ENCODE data around the gene TXNL4A.

Gene TXNL4A

DNA sequence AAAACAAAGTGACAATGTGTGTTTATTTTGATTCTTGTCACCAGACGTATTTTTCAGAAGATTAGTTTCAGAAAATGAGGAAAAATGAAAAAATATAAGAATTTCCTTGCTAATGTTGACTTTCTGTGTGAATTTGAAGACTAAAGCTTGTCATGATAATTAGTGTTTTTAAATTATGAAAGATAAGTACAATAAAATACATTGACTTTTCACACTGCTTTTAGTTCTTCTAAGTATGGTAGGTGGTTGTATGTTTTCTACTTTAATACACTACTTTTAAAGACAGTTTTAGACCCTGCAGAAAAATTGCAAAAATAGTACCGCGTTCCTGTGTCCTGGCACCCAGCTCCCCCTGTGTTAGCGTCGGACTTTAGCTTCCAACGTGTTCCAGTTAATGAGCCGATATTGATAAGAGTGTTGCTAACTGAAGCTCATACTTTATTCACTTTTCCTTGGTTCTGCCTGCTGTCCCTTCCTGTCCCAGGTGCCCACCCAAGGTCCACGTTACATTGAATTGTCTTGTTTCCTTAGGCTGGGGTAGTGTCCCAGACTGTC lies 46.6 kb upstream of the TXNL4A start:
- Histone ChIP-seq H3K4me1 (ENCODE audit: control insufficient read depth, insufficient read depth, low read length) (peaks cover 9% of the 10 kb centered on the region; the same call in 1 of the 2 replicates), H3K4me3 (ENCODE audit: low read depth, low read length) (peak overlapping the region; percentile 66), H3K27ac (ENCODE audit: extremely low read depth, low read depth, low read length) (peak overlapping the region; percentile 74), H3K9me3 (ENCODE audit: control insufficient read depth, insufficient read depth, low read depth, low read length) (no peaks in the 10 kb centered on the region), H3K36me3 (ENCODE audit: control insufficient read depth in 2 of 2, insufficient read depth in 1 of 2, low read length in 2 of 2) (peaks cover 2 to 17% of the 10 kb centered on the region in 2 experiments; a peak in 2 of 3 replicates)
- ChIA-PET CTCF (interaction anchor here (0.5 to 1.0 kb wide), 9 partner anchors 11 to 569 kb away, joined by 3 to 5 read pairs (median 3); no protein-coding TSS in a partner anchor), POLR2A (interaction anchor here (1.3 to 2.4 kb wide), 5 partner anchors 75 to 121 kb away, joined by 3 to 22 read pairs (median 7); partner anchors contain the start of genes ADNP2 and SLC66A2)
- no peak for TF ChIP-seq ZNF660 (tag by site-specific recombination; IDR thresholded peaks at IDR 0.05)
- TF ChIP-seq, protein P1, sequence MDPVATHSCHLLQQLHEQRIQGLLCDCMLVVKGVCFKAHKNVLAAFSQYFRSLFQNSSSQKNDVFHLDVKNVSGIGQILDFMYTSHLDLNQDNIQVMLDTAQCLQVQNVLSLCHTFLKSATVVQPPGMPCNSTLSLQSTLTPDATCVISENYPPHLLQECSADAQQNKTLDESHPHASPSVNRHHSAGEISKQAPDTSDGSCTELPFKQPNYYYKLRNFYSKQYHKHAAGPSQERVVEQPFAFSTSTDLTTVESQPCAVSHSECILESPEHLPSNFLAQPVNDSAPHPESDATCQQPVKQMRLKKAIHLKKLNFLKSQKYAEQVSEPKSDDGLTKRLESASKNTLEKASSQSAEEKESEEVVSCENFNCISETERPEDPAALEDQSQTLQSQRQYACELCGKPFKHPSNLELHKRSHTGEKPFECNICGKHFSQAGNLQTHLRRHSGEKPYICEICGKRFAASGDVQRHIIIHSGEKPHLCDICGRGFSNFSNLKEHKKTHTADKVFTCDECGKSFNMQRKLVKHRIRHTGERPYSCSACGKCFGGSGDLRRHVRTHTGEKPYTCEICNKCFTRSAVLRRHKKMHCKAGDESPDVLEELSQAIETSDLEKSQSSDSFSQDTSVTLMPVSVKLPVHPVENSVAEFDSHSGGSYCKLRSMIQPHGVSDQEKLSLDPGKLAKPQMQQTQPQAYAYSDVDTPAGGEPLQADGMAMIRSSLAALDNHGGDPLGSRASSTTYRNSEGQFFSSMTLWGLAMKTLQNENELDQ (tag by site-specific recombination; IDR thresholded peaks at IDR 0.05; ENCODE audit: low read depth), result no peak
- TF ChIP-seq ZNF148 (tag by site-specific recombination; IDR thresholded peaks at IDR 0.05; ENCODE audit: borderline replicate concordance), result no peak
- 0 out of 2 replicates have a peak, but pooled peaks have one; percentile 1 for TF ChIP-seq GLIS1 (tag by site-specific recombination; IDR thresholded peaks at IDR 0.05)
- no peak for TF ChIP-seq ZNF398 (tag by site-specific recombination; IDR thresholded peaks at IDR 0.05)
- no peak for TF ChIP-seq ZNF112 (tag by site-specific recombination; IDR thresholded peaks at IDR 0.05)
- 0 out of 2 replicates have a peak, but pooled peaks have one; percentile 39 for TF ChIP-seq ZNF335 (tag by site-specific recombination; conservative IDR thresholded peaks at IDR 0.05)
- no peak for TF ChIP-seq ZNF571 (tag by site-specific recombination; IDR thresholded peaks at IDR 0.05)
- TF ChIP-seq ZFP37 (tag by site-specific recombination; IDR thresholded peaks at IDR 0.05), result peak; percentile 3; the same call in 1 of the 2 replicates

GRCh38 chr18:80034068-80034851 lies 45.9 kb upstream of the TXNL4A start, which contains the start of gene RBFA:
Gene RBFA (plus strand): TSS chr18:80034434. CDS start chr18:80034496, 62 bp downstream.
- H3K27ac ChIP-seq (ENCODE audit: extremely low read depth, low read depth, low read length), result peak within 1 kb of the TSS; percentile 74
- H3K9me3 ChIP-seq (ENCODE audit: control insufficient read depth, insufficient read depth, low read depth, low read length), result no peaks in the 10 kb centered on the region
- H3K36me3 ChIP-seq (ENCODE audit: control insufficient read depth in 2 of 2, insufficient read depth in 1 of 2, low read length in 2 of 2), result peaks cover 0 to 14% of the 10 kb centered on the region in 2 experiments; a peak in 2 of 3 replicates
- ChIA-PET POLR2A (interaction anchor here (0.7 to 2.4 kb wide), 14 partner anchors 9 to 684 kb away, joined by 3 to 22 read pairs (median 4); partner anchors contain the start of genes ADNP2 and SLC66A2), CTCF (interaction anchor here (0.5 to 1.0 kb wide), 9 partner anchors 10 to 285 kb away, joined by 3 to 5 read pairs (median 3); no protein-coding TSS in a partner anchor)
- peak within 1 kb of the TSS; percentile 66 for H3K4me3 ChIP-seq (ENCODE audit: low read depth, low read length)
- H3K4me1 ChIP-seq (ENCODE audit: control insufficient read depth, insufficient read depth, low read length), result peaks cover 9% of the 10 kb centered on the region; the same call in 1 of the 2 replicates
- TF ChIP-seq KLF9 (tag by site-specific recombination; IDR thresholded peaks at IDR 0.05; ENCODE audit: low read depth) (peak; percentile 97), ZIC2 (tag by site-specific recombination; IDR thresholded peaks at IDR 0.05) (peak; percentile 71), ZNF391 (tag by site-specific recombination; IDR thresholded peaks at IDR 0.05; ENCODE audit: borderline replicate concordance, low read depth) (peak; percentile 23; the same call in 1 of the 2 replicates), SP3 (tag by site-specific recombination; IDR thresholded peaks at IDR 0.05) (peak; percentile 99), ZXDB (tag by site-specific recombination; IDR thresholded peaks at IDR 0.05) (peak; percentile 80), ZBTB48 (tag by site-specific recombination; IDR thresholded peaks at IDR 0.05) (0 out of 2 replicates have a peak, but pooled peaks have one; percentile 20), ZNF416 (tag by site-specific recombination; IDR thresholded peaks at IDR 0.05) (no peak), ZNF335 (tag by site-specific recombination; conservative IDR thresholded peaks at IDR 0.05) (peak; percentile 63; the same call in 1 of the 2 replicates), ZNF843 (tag by site-specific recombination; IDR thresholded peaks at IDR 0.05) (0 out of 2 replicates have a peak, but pooled peaks have one; percentile 20), ZNF610 (tag by site-specific recombination; IDR thresholded peaks at IDR 0.05; ENCODE audit: borderline replicate concordance) (peak; percentile 84)
- TF ChIP-seq, protein P2, sequence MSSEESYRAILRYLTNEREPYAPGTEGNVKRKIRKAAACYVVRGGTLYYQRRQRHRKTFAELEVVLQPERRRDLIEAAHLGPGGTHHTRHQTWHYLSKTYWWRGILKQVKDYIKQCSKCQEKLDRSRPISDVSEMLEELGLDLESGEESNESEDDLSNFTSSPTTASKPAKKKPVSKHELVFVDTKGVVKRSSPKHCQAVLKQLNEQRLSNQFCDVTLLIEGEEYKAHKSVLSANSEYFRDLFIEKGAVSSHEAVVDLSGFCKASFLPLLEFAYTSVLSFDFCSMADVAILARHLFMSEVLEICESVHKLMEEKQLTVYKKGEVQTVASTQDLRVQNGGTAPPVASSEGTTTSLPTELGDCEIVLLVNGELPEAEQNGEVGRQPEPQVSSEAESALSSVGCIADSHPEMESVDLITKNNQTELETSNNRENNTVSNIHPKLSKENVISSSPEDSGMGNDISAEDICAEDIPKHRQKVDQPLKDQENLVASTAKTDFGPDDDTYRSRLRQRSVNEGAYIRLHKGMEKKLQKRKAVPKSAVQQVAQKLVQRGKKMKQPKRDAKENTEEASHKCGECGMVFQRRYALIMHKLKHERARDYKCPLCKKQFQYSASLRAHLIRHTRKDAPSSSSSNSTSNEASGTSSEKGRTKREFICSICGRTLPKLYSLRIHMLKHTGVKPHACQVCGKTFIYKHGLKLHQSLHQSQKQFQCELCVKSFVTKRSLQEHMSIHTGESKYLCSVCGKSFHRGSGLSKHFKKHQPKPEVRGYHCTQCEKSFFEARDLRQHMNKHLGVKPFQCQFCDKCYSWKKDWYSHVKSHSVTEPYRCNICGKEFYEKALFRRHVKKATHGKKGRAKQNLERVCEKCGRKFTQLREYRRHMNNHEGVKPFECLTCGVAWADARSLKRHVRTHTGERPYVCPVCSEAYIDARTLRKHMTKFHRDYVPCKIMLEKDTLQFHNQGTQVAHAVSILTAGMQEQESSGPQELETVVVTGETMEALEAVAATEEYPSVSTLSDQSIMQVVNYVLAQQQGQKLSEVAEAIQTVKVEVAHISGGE (tag by site-specific recombination; conservative IDR thresholded peaks at IDR 0.05; ENCODE audit: low read depth), result peak; percentile 85

Data from HEK293 (cell line).